ENCODE data around the gene OR4M1. TPM values are rescaled to one million over a fixed set of nuclear protein-coding genes. Genes with fewer than 3 reads are reported as not detected.
"Not testable (repeated sequence)": the region's sequence is repeated elsewhere in the genome, so short reads cannot be mapped to it uniquely, and the experiment has no call there.

Gene OR4M1
- polyA plus RNA-seq, 3 donors = not detected

DNA sequence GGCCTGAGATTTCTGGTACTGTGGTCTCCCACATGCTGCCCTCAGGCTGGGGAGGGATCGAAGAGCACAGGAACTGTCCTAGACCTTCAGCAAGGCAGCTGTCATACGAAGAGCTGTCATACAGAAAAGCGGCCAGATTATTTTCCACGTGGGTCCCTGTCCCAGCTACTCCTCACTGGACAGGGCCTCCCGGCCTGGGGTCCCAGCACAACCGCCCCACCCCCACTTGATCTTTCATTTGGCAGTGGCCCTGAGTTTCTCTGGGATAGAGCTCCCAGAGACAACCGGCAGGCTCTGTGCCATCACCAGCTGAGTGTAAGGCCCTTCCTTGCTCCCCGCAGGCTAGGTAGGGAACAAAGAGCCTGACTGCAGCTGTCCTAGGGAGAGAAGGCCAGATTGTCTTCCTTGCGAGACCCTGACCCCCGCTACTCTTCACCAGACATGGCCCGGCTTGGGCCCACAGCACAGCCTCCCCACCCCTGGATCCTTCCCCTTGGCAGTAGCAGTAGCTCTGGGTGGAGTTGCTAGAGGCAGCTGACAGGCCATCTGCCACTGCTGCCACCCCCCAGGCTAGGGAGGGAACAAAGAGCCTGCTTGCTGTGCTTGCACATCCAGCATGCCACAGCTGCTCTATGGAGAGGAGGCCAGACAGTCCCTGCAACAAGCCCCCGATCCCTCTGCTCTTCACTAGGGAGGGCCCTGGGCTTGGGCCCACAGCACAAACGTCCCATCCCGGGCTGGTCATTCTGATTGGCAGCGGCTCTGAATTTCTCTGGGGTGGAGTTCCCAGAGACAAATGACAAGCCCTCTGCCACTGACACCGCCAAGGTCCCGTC, 27.2 kb downstream of the OR4M1 start:
- no peaks in the 10 kb centered on the region for H3K36me3 Mint-ChIP-seq
- H3K4me3 Mint-ChIP-seq = no peak overlapping the region
- intact Hi-C loops (cut with micrococcal nuclease) = no loop called here
- Histone ChIP-seq H3K27me3 (ENCODE audit: control insufficient read depth in 2 of 2, insufficient read depth in 2 of 2, low read length in 2 of 2) (no peaks in the 10 kb centered on the region), H2AFZ (ENCODE audit: insufficient read depth, low read depth, low read length, poor library complexity, severe bottlenecking) (no peak overlapping the region), H3K4me3 (replicated peaks in 1 of 3; ENCODE audit: low read depth in 2 of 3, low read length in 3 of 3) (no peak overlapping the region), H3K9me3 (replicated peaks in 1 of 2; ENCODE audit: control insufficient read depth in 1 of 2, insufficient read depth in 1 of 2, low read length in 2 of 2) (peaks cover 17 to 18% of the 10 kb centered on the region in 2 donors), H3K9ac (ENCODE audit: insufficient read depth, low read length, poor library complexity, severe bottlenecking) (no peak overlapping the region), H3K79me2 (ENCODE audit: insufficient read depth, low read length) (no peaks in the 10 kb centered on the region), H3K36me3 (replicated peaks in 1 of 2; ENCODE audit: control insufficient read depth in 1 of 2, insufficient read depth in 2 of 2, low read length in 2 of 2) (no peaks in the 10 kb centered on the region), H4K20me1 (ENCODE audit: insufficient read depth, low read length) (no peaks in the 10 kb centered on the region), H3K4me2 (replicated peaks; ENCODE audit: extremely low read depth, low read length, poor library complexity, severe bottlenecking) (no peak overlapping the region), H3K4me1 (ENCODE audit: control insufficient read depth in 1 of 2, insufficient read depth in 2 of 2, low read length in 2 of 2) (no peaks in the 10 kb centered on the region), H3K27ac (ENCODE audit: low read depth in 1 of 2, low read length in 2 of 2) (no peak overlapping the region)
- no peaks in the 10 kb centered on the region for H3K4me1 Mint-ChIP-seq
- H3K9me3 Mint-ChIP-seq = peaks cover 0 to 12% (median 4%) of the 10 kb centered on the region in 7 donors
- 86% methylated on average over 14 of the region's 17 CpGs for WGBS (ENCODE audit: insufficient coverage)
- TF ChIP-seq, protein P1, sequence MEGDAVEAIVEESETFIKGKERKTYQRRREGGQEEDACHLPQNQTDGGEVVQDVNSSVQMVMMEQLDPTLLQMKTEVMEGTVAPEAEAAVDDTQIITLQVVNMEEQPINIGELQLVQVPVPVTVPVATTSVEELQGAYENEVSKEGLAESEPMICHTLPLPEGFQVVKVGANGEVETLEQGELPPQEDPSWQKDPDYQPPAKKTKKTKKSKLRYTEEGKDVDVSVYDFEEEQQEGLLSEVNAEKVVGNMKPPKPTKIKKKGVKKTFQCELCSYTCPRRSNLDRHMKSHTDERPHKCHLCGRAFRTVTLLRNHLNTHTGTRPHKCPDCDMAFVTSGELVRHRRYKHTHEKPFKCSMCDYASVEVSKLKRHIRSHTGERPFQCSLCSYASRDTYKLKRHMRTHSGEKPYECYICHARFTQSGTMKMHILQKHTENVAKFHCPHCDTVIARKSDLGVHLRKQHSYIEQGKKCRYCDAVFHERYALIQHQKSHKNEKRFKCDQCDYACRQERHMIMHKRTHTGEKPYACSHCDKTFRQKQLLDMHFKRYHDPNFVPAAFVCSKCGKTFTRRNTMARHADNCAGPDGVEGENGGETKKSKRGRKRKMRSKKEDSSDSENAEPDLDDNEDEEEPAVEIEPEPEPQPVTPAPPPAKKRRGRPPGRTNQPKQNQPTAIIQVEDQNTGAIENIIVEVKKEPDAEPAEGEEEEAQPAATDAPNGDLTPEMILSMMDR (IDR thresholded peaks at IDR 0.05) = no peak
- no peak overlapping the region for H3K27ac Mint-ChIP-seq
- no peak for DNase-seq
- H3K27me3 Mint-ChIP-seq (ENCODE audit: low read depth in 3 of 3) = no peaks in the 10 kb centered on the region

DNA sequence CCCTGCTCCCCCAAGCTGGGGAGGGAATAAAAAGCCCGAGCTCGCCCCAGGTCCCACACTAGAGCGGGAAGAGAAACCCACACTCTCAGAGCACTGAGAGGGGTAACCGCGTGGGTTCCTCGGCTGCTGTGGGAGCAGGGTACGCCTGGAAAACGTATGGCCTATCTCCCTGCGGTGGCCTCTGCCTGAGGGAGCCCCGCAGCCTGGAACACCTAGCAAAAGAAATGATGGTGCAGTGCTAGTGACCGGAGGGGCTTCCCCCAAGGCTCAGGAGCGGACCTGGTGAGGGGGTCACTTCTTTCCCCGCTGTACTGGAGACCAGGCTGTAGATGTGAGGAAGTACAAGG, 27.8 kb downstream of the OR4M1 start:
- H3K9me3 ChIP-seq (replicated peaks in 1 of 2; ENCODE audit: control insufficient read depth in 1 of 2, insufficient read depth in 1 of 2, low read length in 2 of 2) = peaks cover 17 to 18% of the 10 kb centered on the region in 2 donors
- intact Hi-C loops (cut with micrococcal nuclease) = no loop called here
- H3K79me2 ChIP-seq (ENCODE audit: insufficient read depth, low read length) = no peaks in the 10 kb centered on the region
- no peaks in the 10 kb centered on the region for H3K4me1 ChIP-seq (ENCODE audit: control insufficient read depth in 1 of 2, insufficient read depth in 2 of 2, low read length in 2 of 2)
- no peak overlapping the region for H3K4me3 ChIP-seq (replicated peaks in 1 of 3; ENCODE audit: low read depth in 2 of 3, low read length in 3 of 3)
- TF ChIP-seq, protein P1 (IDR thresholded peaks at IDR 0.05) = no peak
- no peak overlapping the region for H3K4me3 Mint-ChIP-seq
- no peaks in the 10 kb centered on the region for H3K36me3 Mint-ChIP-seq
- H2AFZ ChIP-seq (ENCODE audit: insufficient read depth, low read depth, low read length, poor library complexity, severe bottlenecking) = no peak overlapping the region
- no peaks in the 10 kb centered on the region for H3K36me3 ChIP-seq (replicated peaks in 1 of 2; ENCODE audit: control insufficient read depth in 1 of 2, insufficient read depth in 2 of 2, low read length in 2 of 2)
- DNase-seq = no peak
- no peak overlapping the region for H3K27ac Mint-ChIP-seq
- no peaks in the 10 kb centered on the region for H4K20me1 ChIP-seq (ENCODE audit: insufficient read depth, low read length)
- H3K27me3 Mint-ChIP-seq (ENCODE audit: low read depth in 3 of 3) = no peaks in the 10 kb centered on the region
- no peak overlapping the region for H3K9ac ChIP-seq (ENCODE audit: insufficient read depth, low read length, poor library complexity, severe bottlenecking)
- 82% methylated on average over 12 of the region's 13 CpGs for WGBS (ENCODE audit: insufficient coverage)
- H3K9me3 Mint-ChIP-seq = peaks cover 0 to 12% (median 4%) of the 10 kb centered on the region in 7 donors
- no peak overlapping the region for H3K4me2 ChIP-seq (replicated peaks; ENCODE audit: extremely low read depth, low read length, poor library complexity, severe bottlenecking)
- H3K4me1 Mint-ChIP-seq = no peaks in the 10 kb centered on the region
- no peaks in the 10 kb centered on the region for H3K27me3 ChIP-seq (ENCODE audit: control insufficient read depth in 2 of 2, insufficient read depth in 2 of 2, low read length in 2 of 2)
- no peak overlapping the region for H3K27ac ChIP-seq (ENCODE audit: low read depth in 1 of 2, low read length in 2 of 2)

DNA sequence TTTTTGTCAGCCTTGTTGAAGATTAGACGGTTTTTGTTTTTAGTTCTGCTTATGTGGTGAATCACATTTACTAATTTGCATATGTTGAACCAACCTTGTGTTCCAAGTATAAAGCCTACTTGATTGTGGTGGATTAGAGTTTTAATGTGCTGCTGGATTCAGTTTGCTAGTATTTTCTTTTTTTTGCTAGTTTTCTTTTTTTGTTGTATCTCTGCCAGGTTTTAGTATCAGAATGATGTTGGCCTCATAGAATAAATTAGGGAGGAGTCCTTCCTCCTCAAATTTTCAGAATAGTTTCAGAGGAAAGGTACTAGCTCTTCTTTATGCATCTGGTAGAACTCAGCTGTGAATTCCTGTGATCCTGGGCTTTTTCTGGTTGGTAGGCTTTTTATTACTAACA, 30.2 kb downstream of the OR4M1 start, which contains the start of gene OR4N2:
TSS of gene OR4N2 (plus strand) at position 301 of the 400 bp plus-strand sequence. CDS start 23,679 bp downstream, outside the sequence.
- H3K4me3 Mint-ChIP-seq; H3K4me3 ChIP-seq (replicated peaks in 1 of 3; ENCODE audit: low read depth in 2 of 3, low read length in 3 of 3); H3K4me2 ChIP-seq (replicated peaks; ENCODE audit: extremely low read depth, low read length, poor library complexity, severe bottlenecking); H3K27me3 Mint-ChIP-seq (ENCODE audit: low read depth in 3 of 3); H3K27me3 ChIP-seq (ENCODE audit: control insufficient read depth in 2 of 2, insufficient read depth in 2 of 2, low read length in 2 of 2); H3K4me1 ChIP-seq (ENCODE audit: control insufficient read depth in 1 of 2, insufficient read depth in 2 of 2, low read length in 2 of 2); H4K20me1 ChIP-seq (ENCODE audit: insufficient read depth, low read length); H3K36me3 ChIP-seq (replicated peaks in 1 of 2; ENCODE audit: control insufficient read depth in 1 of 2, insufficient read depth in 2 of 2, low read length in 2 of 2); H3K9ac ChIP-seq (ENCODE audit: insufficient read depth, low read length, poor library complexity, severe bottlenecking); H2AFZ ChIP-seq (ENCODE audit: insufficient read depth, low read depth, low read length, poor library complexity, severe bottlenecking); H3K36me3 Mint-ChIP-seq; H3K27ac Mint-ChIP-seq; intact Hi-C loops (cut with micrococcal nuclease); H3K27ac ChIP-seq (ENCODE audit: low read depth in 1 of 2, low read length in 2 of 2); H3K4me1 Mint-ChIP-seq; H3K79me2 ChIP-seq (ENCODE audit: insufficient read depth, low read length); DNase-seq: not testable (repeated sequence)
- WGBS (ENCODE audit: insufficient coverage) = no CpG with 5 or more reads among the region's 1 CpG
- peaks cover 15 to 17% of the 10 kb centered on the region in 2 donors for H3K9me3 ChIP-seq (replicated peaks in 1 of 2; ENCODE audit: control insufficient read depth in 1 of 2, insufficient read depth in 1 of 2, low read length in 2 of 2)
- peaks cover 0 to 13% (median 6%) of the 10 kb centered on the region in 7 donors for H3K9me3 Mint-ChIP-seq
